A549 (cell line): Measurements from ENCODE around the gene FAM219B. TPM values are rescaled to one million over a fixed set of nuclear protein-coding genes. Genes with fewer than 3 reads are reported as not detected.

ENCODE experiments used
- BCL3 ChIP-seq: fragments of >200 bp; sonication (Bioruptor Twin); formaldehyde crosslinking; IDR thresholded peaks from 3 replicates; pipeline ENCODE4 v1.6.1; 2016
- BHLHE40 ChIP-seq: IDR thresholded peaks from 2 replicates; pipeline ENCODE4 v1.6.1; 2012; ENCODE audit warnings: low read depth, low read length, inconsistent platforms
- CEBPB ChIP-seq, 2 experiments: fragments of >200 bp in 1 of 2; sonication (Bioruptor Twin) in 1 of 2; formaldehyde crosslinking in 1 of 2; IDR thresholded peaks; 2 replicates each; pipeline ENCODE4 v1.6.1; 2012 to 2016
- CHD2 ChIP-seq: fragments of 150-350 bp; IDR thresholded peaks from 2 replicates; pipeline ENCODE4 v1.6.1; 2014; ENCODE audit warnings: low read length; ENCODE audit not compliant: partially characterized antibody
- CTCF ChIP-seq: fragments of >200 bp; sonication (Bioruptor Twin); formaldehyde crosslinking; IDR thresholded peaks from 3 replicates; pipeline ENCODE4 v1.5.1; 2016
- EHMT2 ChIP-seq: fragments of 200-600 bp; sonication (generic); IDR thresholded peaks from 2 replicates; pipeline ENCODE4 v1.6.1; 2016; ENCODE audit warnings: antibody characterized with exemption, low read depth, mild to moderate bottlenecking, moderate library complexity
- ELK1 ChIP-seq: fragments of 150-350 bp; IDR thresholded peaks from 2 replicates; pipeline ENCODE4 v1.6.1; 2014; ENCODE audit warnings: low read depth, mild to moderate bottlenecking, low read length
- FOSB ChIP-seq: fragments of 250-450 bp; sonication (Bioruptor Pico); IDR thresholded peaks from 2 replicates; pipeline ENCODE4 v1.5.0; 2020; ENCODE audit warnings: mild to moderate bottlenecking, moderate library complexity
- FOSL2 ChIP-seq, 2 experiments: fragments of 450-650 bp in 1 of 2; fragments of >200 bp in 1 of 2; sonication (Bioruptor Twin) in 1 of 2; formaldehyde crosslinking; IDR thresholded peaks; 2 replicates each; pipeline versions ENCODE4 v1.5.0 to v1.6.1; 2016 to 2020; ENCODE audit warnings: mild to moderate bottlenecking in 1 of 2, moderate library complexity in 1 of 2
- GATA3 ChIP-seq: IDR thresholded peaks from 2 replicates; pipeline ENCODE4 v1.6.1; 2012; ENCODE audit warnings: borderline replicate concordance
- HDAC2 ChIP-seq: fragments of 200-600 bp; sonication (generic); IDR thresholded peaks from 2 replicates; pipeline ENCODE4 v1.6.1; 2016
- HEYL ChIP-seq: fragments of 250-450 bp; sonication (Bioruptor Pico); IDR thresholded peaks from 2 replicates; pipeline ENCODE4 v1.8.0; 2021; ENCODE audit warnings: mild to moderate bottlenecking, moderate library complexity
- HOXA7 ChIP-seq: fragments of 250-450 bp; sonication (Bioruptor Pico); IDR thresholded peaks from 2 replicates; pipeline ENCODE4 v1.5.0; 2020; ENCODE audit warnings: mild to moderate bottlenecking, moderate library complexity
- HOXB13 ChIP-seq: fragments of 250-450 bp; sonication (Bioruptor Pico); IDR thresholded peaks from 2 replicates; pipeline ENCODE4 v1.5.0; 2020; ENCODE audit warnings: low read depth, mild to moderate bottlenecking, moderate library complexity
- HOXB5 ChIP-seq: fragments of 250-450 bp; sonication (Bioruptor Pico); IDR thresholded peaks from 2 replicates; pipeline ENCODE4 v1.5.0; 2020; ENCODE audit warnings: mild to moderate bottlenecking, moderate library complexity
- JUN ChIP-seq, 2 experiments: fragments of >200 bp; sonication (Bioruptor Twin); formaldehyde crosslinking; IDR thresholded peaks; 2 replicates in 1 of 2; 3 replicates in 1 of 2; pipeline ENCODE4 v1.6.1; 2016 to 2017
- KDM1A ChIP-seq: fragments of 200-600 bp; sonication (generic); IDR thresholded peaks from 2 replicates; pipeline ENCODE4 v1.6.1; 2016; ENCODE audit warnings: low read depth, mild to moderate bottlenecking
- KDM5A ChIP-seq: fragments of 200-600 bp; sonication (generic); IDR thresholded peaks from 2 replicates; pipeline ENCODE4 v1.6.1; 2016; ENCODE audit warnings: antibody characterized with exemption, mild to moderate bottlenecking
- MAZ ChIP-seq: fragments of 150-350 bp; IDR thresholded peaks from 2 replicates; pipeline ENCODE4 v1.6.1; 2014; ENCODE audit warnings: antibody characterized with exemption, low read depth, low read length, borderline replicate concordance
- MYC ChIP-seq: IDR thresholded peaks from 2 replicates; pipeline ENCODE4 v1.6.1; 2012; ENCODE audit warnings: mild to moderate bottlenecking, inconsistent platforms, low read length, improper control_type of control experiment, borderline replicate concordance
- NFE2L2 ChIP-seq: fragments of 150-350 bp; conservative IDR thresholded peaks from 2 replicates; pipeline ENCODE4 v1.6.1; 2014; ENCODE audit warnings: low read length
- PHF8 ChIP-seq: fragments of 200-600 bp; sonication (generic); IDR thresholded peaks from 2 replicates; pipeline ENCODE4 v1.6.1; 2016; ENCODE audit warnings: low read depth, mild to moderate bottlenecking, antibody characterized with exemption, moderate library complexity, borderline replicate concordance
- POLR2A ChIP-seq: IDR thresholded peaks from 2 replicates; pipeline ENCODE4 v1.6.1; 2012; ENCODE audit warnings: mild to moderate bottlenecking, low read length
- RAD21 ChIP-seq, 2 experiments: fragments of >200 bp in 1 of 2; sonication (Bioruptor Twin) in 1 of 2; formaldehyde crosslinking in 1 of 2; IDR thresholded peaks in 1 of 2; conservative IDR thresholded peaks in 1 of 2; 2 replicates in 1 of 2; 3 replicates in 1 of 2; pipeline ENCODE4 v1.6.1; 2012 to 2018; ENCODE audit warnings: inconsistent platforms in 1 of 2
- RARB ChIP-seq: fragments of 250-450 bp; sonication (Bioruptor Pico); IDR thresholded peaks from 2 replicates; pipeline ENCODE4 v1.8.0; 2021; ENCODE audit warnings: mild to moderate bottlenecking, moderate library complexity
- RCOR1 ChIP-seq: fragments of 150-350 bp; IDR thresholded peaks from 2 replicates; pipeline ENCODE4 v1.6.1; 2014; ENCODE audit warnings: antibody characterized with exemption, low read length, low read depth
- RFX5 ChIP-seq: fragments of 450-650 bp; IDR thresholded peaks from 2 replicates; pipeline ENCODE4 v1.7.1; 2014; ENCODE audit warnings: antibody characterized with exemption, mild to moderate bottlenecking, moderate library complexity
- RNF2 ChIP-seq: fragments of 200-600 bp; sonication (generic); IDR thresholded peaks from 2 replicates; pipeline ENCODE4 v1.6.1; 2016; ENCODE audit warnings: low read depth, mild to moderate bottlenecking, antibody characterized with exemption, moderate library complexity, borderline replicate concordance
- SMC3 ChIP-seq: fragments of >200 bp; sonication (Bioruptor Twin); formaldehyde crosslinking; IDR thresholded peaks from 3 replicates; pipeline ENCODE4 v1.6.1; 2018; ENCODE audit warnings: inconsistent platforms
- SREBF2 ChIP-seq: fragments of 450-650 bp; IDR thresholded peaks from 2 replicates; pipeline ENCODE4 v1.6.1; 2014; ENCODE audit warnings: mild to moderate bottlenecking, moderate library complexity
- TFCP2L1 ChIP-seq: fragments of 250-450 bp; sonication (Bioruptor Pico); IDR thresholded peaks from 2 replicates; pipeline ENCODE4 v1.5.0; 2021; ENCODE audit warnings: mild to moderate bottlenecking
- TP53 ChIP-seq: fragments of 250-450 bp; sonication (Bioruptor Pico); IDR thresholded peaks from 2 replicates; pipeline ENCODE4 v1.5.0; 2021; ENCODE audit warnings: mild to moderate bottlenecking, moderate library complexity
- USF2 ChIP-seq: fragments of 450-650 bp; IDR thresholded peaks from 2 replicates; pipeline ENCODE4 v1.6.1; 2014; ENCODE audit warnings: antibody characterized with exemption
- ZFP36 ChIP-seq: fragments of 450-650 bp; IDR thresholded peaks from 2 replicates; pipeline ENCODE4 v1.6.1; 2014; ENCODE audit warnings: borderline replicate concordance; ENCODE audit not compliant: partially characterized antibody
- ZNF302 ChIP-seq: fragments of 250-450 bp; sonication (Bioruptor Pico); IDR thresholded peaks from 2 replicates; pipeline ENCODE4 v1.9.0; 2021; ENCODE audit warnings: inconsistent platforms, mild to moderate bottlenecking, moderate library complexity
- ZSCAN20 ChIP-seq: fragments of 250-450 bp; sonication (Bioruptor Pico); IDR thresholded peaks from 2 replicates; pipeline ENCODE4 v1.8.0; 2022; ENCODE audit warnings: mild to moderate bottlenecking, moderate library complexity
- polyA plus RNA-seq, 4 experiments: library from polyadenylated mRNA; depleted of rRNA in 3 of 4; stranded (reverse); fragments of >200 nt; fragmentation: RNase III in 1 of 4; extraction: RNeasy Plus Mini Kit Qiagen cat#74134 plus additional on column Dnase treatment in 1 of 4; gene quantifications; 2 replicates in 3 of 4; 3 replicates in 1 of 4; pipeline ENCODE4 v1.2.3, GENCODE V29; 2011 to 2017
- TF ChIP-seq, protein P1 (sequence below): fragments of >200 bp; sonication (Bioruptor Twin); formaldehyde crosslinking; IDR thresholded peaks from 2 replicates; pipeline ENCODE4 v1.6.1; 2016
- TF ChIP-seq, protein P2 (sequence below): IDR thresholded peaks from 2 replicates; pipeline ENCODE4 v1.6.1; 2012; ENCODE audit warnings: low read depth, borderline replicate concordance

The FAM219B gene
- polyA plus RNA-seq, 2 of the 4 experiments (the other 2 are of a cell fraction) = 36.9 to 46.2 TPM

DNA sequence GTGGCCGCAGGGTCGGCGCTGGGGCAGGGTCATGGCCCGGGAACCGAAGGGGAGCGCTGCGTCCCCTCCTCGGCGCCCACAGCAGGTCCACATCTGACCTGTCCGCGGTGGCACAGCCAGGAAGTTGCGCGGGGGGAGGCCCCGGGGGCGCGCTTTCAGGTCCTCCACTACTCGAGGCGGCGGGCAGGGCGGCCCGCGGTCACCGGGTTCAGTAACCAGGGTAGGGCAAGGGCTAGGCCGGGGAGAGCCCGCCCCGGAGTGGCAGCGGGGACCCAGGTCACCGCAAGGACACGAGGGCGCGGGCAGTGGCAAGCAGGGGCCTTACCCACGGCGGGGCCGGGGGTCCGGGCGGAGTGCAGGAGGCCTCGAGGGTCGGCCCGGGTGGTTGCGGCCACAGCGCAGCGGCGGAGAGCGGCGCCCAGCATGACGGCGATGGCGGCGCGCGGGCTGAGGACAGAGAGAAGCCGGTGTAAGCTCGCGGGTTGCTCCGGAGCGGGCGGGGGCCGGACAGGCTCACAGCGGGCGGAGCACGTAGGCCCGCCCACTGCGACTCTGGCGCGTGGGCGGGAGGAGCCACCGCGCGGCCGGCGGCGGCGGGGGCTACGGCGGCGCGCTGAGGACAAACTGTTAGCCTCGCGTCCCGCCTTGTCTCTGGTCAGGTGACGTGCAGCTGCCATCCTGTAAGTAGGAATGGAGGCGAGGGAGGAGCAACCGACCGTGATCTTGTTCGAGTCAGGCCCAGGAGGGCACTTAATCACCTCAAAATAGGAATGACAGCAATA is 31.1 kb upstream of the FAM219B start, which contains the start of gene COX5A (continued):
- TF ChIP-seq BCL3 = peak; percentile 98
- no peak for TF ChIP-seq RNF2
- no peak for TF ChIP-seq CEBPB (IDR thresholded peaks at IDR 0.05)
- TF ChIP-seq, protein P1, sequence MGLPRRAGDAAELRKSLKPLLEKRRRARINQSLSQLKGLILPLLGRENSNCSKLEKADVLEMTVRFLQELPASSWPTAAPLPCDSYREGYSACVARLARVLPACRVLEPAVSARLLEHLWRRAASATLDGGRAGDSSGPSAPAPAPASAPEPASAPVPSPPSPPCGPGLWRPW = no peak
- no peak for TF ChIP-seq HEYL (CRISPR knock-in tag)
- TF ChIP-seq RCOR1 = no peak
- TF ChIP-seq KDM5A = peak; percentile 60; the same call in 1 of the 2 replicates
- no peak for TF ChIP-seq ZSCAN20 (CRISPR knock-in tag)
- TF ChIP-seq HDAC2 = no peak
- TF ChIP-seq USF2 = peak; percentile 85
- TF ChIP-seq, protein P2, sequence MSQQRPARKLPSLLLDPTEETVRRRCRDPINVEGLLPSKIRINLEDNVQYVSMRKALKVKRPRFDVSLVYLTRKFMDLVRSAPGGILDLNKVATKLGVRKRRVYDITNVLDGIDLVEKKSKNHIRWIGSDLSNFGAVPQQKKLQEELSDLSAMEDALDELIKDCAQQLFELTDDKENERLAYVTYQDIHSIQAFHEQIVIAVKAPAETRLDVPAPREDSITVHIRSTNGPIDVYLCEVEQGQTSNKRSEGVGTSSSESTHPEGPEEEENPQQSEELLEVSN = peak; percentile 47; the same call in 1 of the 2 replicates
- TF ChIP-seq GATA3 = peak; percentile 29; the same call in 1 of the 2 replicates
- no peak for TF ChIP-seq HOXB13 (CRISPR knock-in tag)
- TF ChIP-seq ZNF302 (CRISPR knock-in tag) = no peak
- no peak for TF ChIP-seq SREBF2
- peak; percentile 89 to 93; a peak in 4 of 5 replicates for TF ChIP-seq JUN (IDR thresholded peaks at IDR 0.05)
- TF ChIP-seq ELK1 = no peak
- TF ChIP-seq POLR2A = peak; percentile 96
- TF ChIP-seq BHLHE40 = peak; percentile 49
- TF ChIP-seq SMC3 = no peak
- TF ChIP-seq MYC = peak; percentile 93
- TF ChIP-seq KDM1A = no peak
- peak; percentile 91; the same call in 1 of the 2 replicates for TF ChIP-seq MAZ
- TF ChIP-seq ZFP36 = no peak
- no peak for TF ChIP-seq TP53 (CRISPR knock-in tag)
- no peak for TF ChIP-seq CTCF
- TF ChIP-seq FOSB (CRISPR knock-in tag) = no peak
- no peak for TF ChIP-seq EHMT2
- TF ChIP-seq HOXB5 (CRISPR knock-in tag) = peak; percentile 81; the same call in 1 of the 2 replicates
- TF ChIP-seq PHF8 = peak; percentile 95
- 0 out of 2 replicates have a peak, but pooled peaks have one; percentile 55 for TF ChIP-seq RARB (CRISPR knock-in tag)
- TF ChIP-seq NFE2L2 = no peak
- no peak for TF ChIP-seq RAD21 (conservative IDR thresholded peaks at IDR 0.05 in 1 of 2, IDR thresholded peaks at IDR 0.05 in 1 of 2)
- no peak for TF ChIP-seq FOSL2 (IDR thresholded peaks at IDR 0.05)
- peak; percentile 16 for TF ChIP-seq FOSL2 (CRISPR knock-in tag; IDR thresholded peaks at IDR 0.05)
- no peak for TF ChIP-seq CHD2
- TF ChIP-seq RFX5 = 0 out of 2 replicates have a peak, but pooled peaks have one; percentile 22
- no peak for TF ChIP-seq HOXA7
- TF ChIP-seq TFCP2L1 (CRISPR knock-in tag) = no peak
